Neural cell (in vitro differentiated cells): ENCODE data around the gene SH3BP4. TPM values are rescaled to one million over a fixed set of nuclear protein-coding genes. Genes with fewer than 3 reads are reported as not detected.

ENCODE experiments used
- H2AFZ ChIP-seq: fragments of 200-600, 300-800 bp; sonication (generic), shearing (Covaris generic); 2 replicates; pipeline ENCODE4 v1.6.0; 2014; ENCODE audit warnings: low read depth, mild to moderate bottlenecking, antibody characterized with exemption, low read length, moderate library complexity
- H3F3A ChIP-seq: fragments of 200-600 bp; shearing (Covaris generic); 2 replicates; pipeline ENCODE4 v1.6.1; 2016; ENCODE audit warnings: mild to moderate bottlenecking, moderate library complexity, mixed read lengths, antibody characterized with exemption, low read length; ENCODE audit not compliant: insufficient read depth, poor library complexity, severe bottlenecking
- H3K27ac ChIP-seq: fragments of 200-600, 300-800 bp; sonication (generic), shearing (Covaris generic); 2 replicates; pipeline ENCODE4 v1.5.1; 2014; ENCODE audit warnings: mild to moderate bottlenecking, low read length, moderate library complexity
- H3K27me3 ChIP-seq: fragments of 300-800, 200-600 bp; sonication (generic), shearing (Covaris generic); 2 replicates; pipeline ENCODE4 v1.6.0; 2014; ENCODE audit warnings: mild to moderate bottlenecking, low read depth, low read length, moderate library complexity; ENCODE audit not compliant: insufficient read depth
- H3K36me3 ChIP-seq: fragments of 300-800, 200-600 bp; sonication (generic), shearing (Covaris generic); 2 replicates; pipeline ENCODE4 v1.5.1; 2014; ENCODE audit warnings: mild to moderate bottlenecking, antibody characterized with exemption, low read length, moderate library complexity; ENCODE audit not compliant: insufficient read depth
- H3K4me2 ChIP-seq: fragments of 300-800, 200-600 bp; sonication (generic), shearing (Covaris generic); 2 replicates; pipeline ENCODE4 v1.6.0; 2014; ENCODE audit warnings: mild to moderate bottlenecking, low read length
- H3K4me3 ChIP-seq: fragments of 300-800, 200-600 bp; sonication (generic), shearing (Covaris generic); 2 replicates; pipeline ENCODE4 v1.5.1; 2014; ENCODE audit warnings: mild to moderate bottlenecking, low read length, moderate library complexity
- H3K79me2 ChIP-seq: fragments of 200-600 bp; shearing (Covaris generic); replicated peaks from 2 replicates; pipeline ENCODE4 v1.6.0; 2014; ENCODE audit warnings: mild to moderate bottlenecking, low read length, moderate library complexity; ENCODE audit not compliant: insufficient read depth
- H3K9ac ChIP-seq: fragments of 300-800, 200-600 bp; sonication (generic), shearing (Covaris generic); 2 replicates; pipeline ENCODE4 v1.6.1; 2016; ENCODE audit warnings: mild to moderate bottlenecking, low read length, mixed read lengths
- H3K9me2 ChIP-seq: fragments of 200-600 bp; shearing (Covaris generic); 2 replicates; pipeline ENCODE4 v1.6.1; 2016; ENCODE audit warnings: mild to moderate bottlenecking, low read length, mixed read lengths; ENCODE audit not compliant: insufficient read depth
- H3K9me3 ChIP-seq: fragments of 200-600, 300-800 bp; sonication (generic), shearing (Covaris generic); 2 replicates; pipeline ENCODE4 v1.6.1; 2016; ENCODE audit warnings: mild to moderate bottlenecking, mixed run types, low read length, moderate library complexity, mixed read lengths
- H4K20me1 ChIP-seq: fragments of 200-600 bp; shearing (Covaris generic); 2 replicates; pipeline ENCODE4 v1.6.1; 2016; ENCODE audit warnings: mild to moderate bottlenecking, mixed run types; ENCODE audit not compliant: insufficient read depth
- EP300 ChIP-seq: fragments of 450-650 bp; conservative IDR thresholded peaks from 2 replicates; pipeline ENCODE4 v1.6.1; 2014; ENCODE audit warnings: antibody characterized with exemption, mild to moderate bottlenecking, moderate library complexity; ENCODE audit not compliant: poor library complexity, severe bottlenecking
- EZH2 ChIP-seq: fragments of 200-600, 300-800 bp; shearing (Covaris generic), sonication (generic); IDR thresholded peaks from 2 replicates; pipeline ENCODE4 v1.6.1; 2014; ENCODE audit warnings: antibody characterized with exemption, low read length, borderline replicate concordance, mild to moderate bottlenecking; ENCODE audit not compliant: insufficient read depth, poor library complexity, severe bottlenecking
- MXI1 ChIP-seq: fragments of 450-650 bp; conservative IDR thresholded peaks from 2 replicates; pipeline ENCODE4 v1.6.1; 2014; ENCODE audit warnings: antibody characterized with exemption, mild to moderate bottlenecking; ENCODE audit not compliant: poor library complexity, severe bottlenecking
- POLR2AphosphoS5 ChIP-seq: IDR thresholded peaks from 2 replicates; pipeline ENCODE4 v1.6.1; 2012
- RAD21 ChIP-seq: fragments of 450-650 bp; conservative IDR thresholded peaks from 2 replicates; pipeline ENCODE4 v1.6.1; 2014; ENCODE audit warnings: antibody characterized with exemption, mild to moderate bottlenecking, moderate library complexity
- SMC3 ChIP-seq: fragments of 450-650 bp; conservative IDR thresholded peaks from 2 replicates; pipeline ENCODE4 v1.6.1; 2014; ENCODE audit warnings: antibody characterized with exemption, mild to moderate bottlenecking, moderate library complexity; ENCODE audit not compliant: poor library complexity
- TAF1 ChIP-seq: IDR thresholded peaks from 2 replicates; pipeline ENCODE4 v1.6.1; 2012; ENCODE audit warnings: low read depth
- polyA plus RNA-seq: library from polyadenylated mRNA; depleted of rRNA; stranded (reverse); fragments of >200 nt; gene quantifications from 2 replicates; pipeline ENCODE4 v1.2.3, GENCODE V29; 2014
- TF ChIP-seq, protein P1 (sequence below): fragments of 450-650 bp; IDR thresholded peaks from 2 replicates; pipeline ENCODE4 v1.5.1; 2014; ENCODE audit warnings: antibody characterized with exemption, mild to moderate bottlenecking, moderate library complexity; ENCODE audit not compliant: poor library complexity, severe bottlenecking
- TF ChIP-seq, protein P2 (sequence below): IDR thresholded peaks from 2 replicates; pipeline ENCODE4 v1.6.1; 2012; ENCODE audit warnings: borderline replicate concordance

The SH3BP4 gene
- polyA plus RNA-seq, 1 donor from 2014 or later = 3.3 TPM

DNA sequence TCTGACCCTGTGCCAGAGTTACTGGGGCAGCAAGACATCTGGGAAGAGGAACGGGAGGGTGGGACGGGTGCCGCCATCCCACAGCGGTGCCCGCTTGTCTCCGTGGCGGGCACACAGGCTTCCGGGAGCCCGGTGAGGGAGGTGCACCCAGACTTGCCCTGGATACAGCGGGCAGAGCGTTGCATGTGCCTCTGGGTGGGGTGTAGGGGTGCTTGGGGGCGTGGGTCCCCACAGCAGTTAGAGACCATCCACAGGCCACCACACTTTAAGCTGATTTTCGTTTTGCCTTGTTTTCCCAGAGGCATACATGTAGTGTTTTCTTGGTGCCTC, 45.1 kb downstream of the SH3BP4 start:
- Histone ChIP-seq H3F3A (no peaks in the 10 kb centered on the region), H3K9ac (no peak overlapping the region), H3K36me3 (no peaks in the 10 kb centered on the region), H3K9me3 (no peaks in the 10 kb centered on the region), H3K27ac (no peak overlapping the region), H3K9me2 (no peaks in the 10 kb centered on the region), H3K79me2 (peaks cover 19% of the 10 kb centered on the region), H2AFZ (no peak overlapping the region), H3K27me3 (no peaks in the 10 kb centered on the region), H4K20me1 (no peaks in the 10 kb centered on the region), H3K4me2 (no peak overlapping the region), H3K4me3 (no peak overlapping the region)
- TF ChIP-seq SMC3 (no peak), EZH2 (no peak), RAD21 (no peak), MXI1 (no peak), POLR2AphosphoS5 (no peak), TAF1 (no peak), EP300 (no peak)
- TF ChIP-seq, protein P1, sequence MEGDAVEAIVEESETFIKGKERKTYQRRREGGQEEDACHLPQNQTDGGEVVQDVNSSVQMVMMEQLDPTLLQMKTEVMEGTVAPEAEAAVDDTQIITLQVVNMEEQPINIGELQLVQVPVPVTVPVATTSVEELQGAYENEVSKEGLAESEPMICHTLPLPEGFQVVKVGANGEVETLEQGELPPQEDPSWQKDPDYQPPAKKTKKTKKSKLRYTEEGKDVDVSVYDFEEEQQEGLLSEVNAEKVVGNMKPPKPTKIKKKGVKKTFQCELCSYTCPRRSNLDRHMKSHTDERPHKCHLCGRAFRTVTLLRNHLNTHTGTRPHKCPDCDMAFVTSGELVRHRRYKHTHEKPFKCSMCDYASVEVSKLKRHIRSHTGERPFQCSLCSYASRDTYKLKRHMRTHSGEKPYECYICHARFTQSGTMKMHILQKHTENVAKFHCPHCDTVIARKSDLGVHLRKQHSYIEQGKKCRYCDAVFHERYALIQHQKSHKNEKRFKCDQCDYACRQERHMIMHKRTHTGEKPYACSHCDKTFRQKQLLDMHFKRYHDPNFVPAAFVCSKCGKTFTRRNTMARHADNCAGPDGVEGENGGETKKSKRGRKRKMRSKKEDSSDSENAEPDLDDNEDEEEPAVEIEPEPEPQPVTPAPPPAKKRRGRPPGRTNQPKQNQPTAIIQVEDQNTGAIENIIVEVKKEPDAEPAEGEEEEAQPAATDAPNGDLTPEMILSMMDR = no peak
- TF ChIP-seq, protein P2, sequence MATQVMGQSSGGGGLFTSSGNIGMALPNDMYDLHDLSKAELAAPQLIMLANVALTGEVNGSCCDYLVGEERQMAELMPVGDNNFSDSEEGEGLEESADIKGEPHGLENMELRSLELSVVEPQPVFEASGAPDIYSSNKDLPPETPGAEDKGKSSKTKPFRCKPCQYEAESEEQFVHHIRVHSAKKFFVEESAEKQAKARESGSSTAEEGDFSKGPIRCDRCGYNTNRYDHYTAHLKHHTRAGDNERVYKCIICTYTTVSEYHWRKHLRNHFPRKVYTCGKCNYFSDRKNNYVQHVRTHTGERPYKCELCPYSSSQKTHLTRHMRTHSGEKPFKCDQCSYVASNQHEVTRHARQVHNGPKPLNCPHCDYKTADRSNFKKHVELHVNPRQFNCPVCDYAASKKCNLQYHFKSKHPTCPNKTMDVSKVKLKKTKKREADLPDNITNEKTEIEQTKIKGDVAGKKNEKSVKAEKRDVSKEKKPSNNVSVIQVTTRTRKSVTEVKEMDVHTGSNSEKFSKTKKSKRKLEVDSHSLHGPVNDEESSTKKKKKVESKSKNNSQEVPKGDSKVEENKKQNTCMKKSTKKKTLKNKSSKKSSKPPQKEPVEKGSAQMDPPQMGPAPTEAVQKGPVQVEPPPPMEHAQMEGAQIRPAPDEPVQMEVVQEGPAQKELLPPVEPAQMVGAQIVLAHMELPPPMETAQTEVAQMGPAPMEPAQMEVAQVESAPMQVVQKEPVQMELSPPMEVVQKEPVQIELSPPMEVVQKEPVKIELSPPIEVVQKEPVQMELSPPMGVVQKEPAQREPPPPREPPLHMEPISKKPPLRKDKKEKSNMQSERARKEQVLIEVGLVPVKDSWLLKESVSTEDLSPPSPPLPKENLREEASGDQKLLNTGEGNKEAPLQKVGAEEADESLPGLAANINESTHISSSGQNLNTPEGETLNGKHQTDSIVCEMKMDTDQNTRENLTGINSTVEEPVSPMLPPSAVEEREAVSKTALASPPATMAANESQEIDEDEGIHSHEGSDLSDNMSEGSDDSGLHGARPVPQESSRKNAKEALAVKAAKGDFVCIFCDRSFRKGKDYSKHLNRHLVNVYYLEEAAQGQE = no peak

DNA sequence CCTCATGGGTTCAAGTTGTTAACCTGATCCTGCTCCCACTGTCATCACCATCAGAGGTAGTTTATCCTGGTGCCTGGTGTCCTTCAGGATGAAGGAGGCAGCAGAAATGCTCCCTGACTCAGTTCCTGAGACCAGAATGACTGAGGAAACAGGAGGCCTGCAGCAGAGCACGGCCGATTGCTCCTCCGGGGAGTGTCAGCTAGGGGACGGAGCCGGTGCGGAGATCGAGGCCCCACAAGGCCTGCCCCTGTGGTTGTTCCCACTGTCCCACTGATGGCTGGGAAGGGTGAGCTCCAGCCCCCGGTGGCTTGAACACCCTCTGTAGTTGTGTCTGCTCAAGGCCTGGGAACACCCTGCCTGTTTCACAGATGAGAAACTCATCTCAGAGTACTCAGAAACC, 45.6 kb downstream of the SH3BP4 start:
- H3K36me3 ChIP-seq = no peaks in the 10 kb centered on the region

More for the DNA sequence above, 45.6 kb downstream of the SH3BP4 start:
- no peak overlapping the region for H3K9ac ChIP-seq
- H3F3A ChIP-seq = no peaks in the 10 kb centered on the region
- H3K4me3 ChIP-seq = no peak overlapping the region
- no peak overlapping the region for H3K27ac ChIP-seq
- H3K9me3 ChIP-seq = no peaks in the 10 kb centered on the region
- no peaks in the 10 kb centered on the region for H3K9me2 ChIP-seq
- H3K27me3 ChIP-seq = no peaks in the 10 kb centered on the region
- H3K4me2 ChIP-seq = no peak overlapping the region
- no peak overlapping the region for H2AFZ ChIP-seq
- H3K79me2 ChIP-seq = peaks cover 15% of the 10 kb centered on the region
- H4K20me1 ChIP-seq = no peaks in the 10 kb centered on the region
- no peak for TF ChIP-seq MXI1
- no peak for TF ChIP-seq EP300
- TF ChIP-seq TAF1 = no peak
- TF ChIP-seq POLR2AphosphoS5 = no peak
- TF ChIP-seq, protein P1 = no peak
- TF ChIP-seq SMC3 = no peak
